HG02763 (cell line): ENCODE measurements around the gene SHROOM3.

Source experiments
- ATAC-seq: cut with Tn5 transposase; IDR thresholded peaks from one replicate; pipeline ENCODE4 v1.9.1; 2021; ENCODE audit warnings: mild to moderate bottlenecking, moderate library complexity; ENCODE audit not compliant: unreplicated experiment

Gene SHROOM3

DNA sequence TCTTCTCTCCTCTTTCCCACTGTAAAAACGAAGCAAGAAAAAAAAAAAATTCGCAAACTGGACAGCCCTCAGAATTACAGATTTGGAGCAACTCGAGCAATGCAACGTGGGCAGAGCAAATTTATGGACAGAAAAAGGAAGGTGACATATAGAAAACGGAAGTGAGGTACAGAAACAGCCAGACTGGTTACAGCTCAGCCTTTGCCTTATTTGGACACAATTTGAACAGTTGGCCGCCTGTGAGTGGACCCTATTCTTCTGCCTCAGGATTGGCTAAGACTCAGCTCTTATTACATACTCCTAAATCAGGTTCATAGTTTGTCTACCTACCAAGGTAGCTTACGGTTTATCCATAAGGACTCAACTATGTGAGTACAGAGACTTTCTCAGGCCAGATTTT is 364.1 kb downstream of the SHROOM3 start:
- no peak for ATAC-seq

GRCh38 chr4:76799718-76800117 is 364.7 kb downstream of the SHROOM3 start:
- no peak for ATAC-seq

DNA sequence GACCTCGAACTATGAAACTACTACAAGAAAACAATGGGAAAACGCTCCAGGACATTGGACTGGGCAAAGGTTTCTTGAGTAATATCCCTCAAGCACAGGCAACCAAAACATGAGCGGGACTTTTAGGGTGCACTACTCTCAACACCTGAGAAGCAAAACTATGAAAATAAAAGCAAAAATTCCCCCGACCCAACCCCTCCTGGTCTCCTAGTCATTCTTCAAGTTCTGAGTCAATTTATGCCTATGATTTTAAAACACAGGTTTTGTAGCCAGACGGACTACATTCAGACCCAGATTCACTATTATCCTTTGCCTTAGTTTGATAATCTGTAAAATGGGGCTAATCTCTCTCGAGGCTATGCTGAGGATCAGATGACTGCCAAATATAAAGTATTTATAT is 365.9 kb downstream of the SHROOM3 start:
- ATAC-seq, result no peak

DNA sequence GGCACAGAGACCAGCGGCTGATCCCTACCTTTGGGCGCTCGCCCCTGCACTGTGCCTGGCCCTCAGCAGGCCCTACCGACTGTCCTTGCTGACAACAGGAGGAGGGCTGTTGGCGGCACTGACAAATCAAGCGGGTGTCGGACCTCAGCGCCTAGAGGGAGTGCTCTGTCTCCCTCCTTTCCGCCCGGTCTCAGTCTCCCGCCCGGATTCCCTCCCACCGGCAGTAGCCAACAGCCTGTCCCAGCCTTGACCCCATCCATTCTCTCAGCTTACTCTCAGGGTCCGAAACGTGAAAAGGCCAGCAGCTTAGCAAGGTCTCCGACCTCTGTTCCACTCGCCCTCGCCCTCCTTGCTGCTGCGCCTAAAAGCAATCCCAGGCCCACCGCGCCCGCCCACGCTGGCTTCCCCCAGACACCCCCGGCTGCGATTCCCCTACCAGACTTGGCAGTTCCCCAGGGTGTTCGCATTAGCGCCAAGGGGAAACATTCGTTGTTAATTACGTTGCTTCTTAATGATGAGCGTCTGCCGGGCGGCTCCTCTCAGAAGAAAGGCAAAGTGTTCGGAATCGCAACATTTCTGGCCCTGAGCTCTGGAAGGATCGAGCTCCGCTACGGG is 366.7 kb downstream of the SHROOM3 start:
- no peak for ATAC-seq

- no peak for ATAC-seq
These were observed 367.4 kb downstream of the SHROOM3 start for GRCh38 chr4:76802236-76803021.

DNA sequence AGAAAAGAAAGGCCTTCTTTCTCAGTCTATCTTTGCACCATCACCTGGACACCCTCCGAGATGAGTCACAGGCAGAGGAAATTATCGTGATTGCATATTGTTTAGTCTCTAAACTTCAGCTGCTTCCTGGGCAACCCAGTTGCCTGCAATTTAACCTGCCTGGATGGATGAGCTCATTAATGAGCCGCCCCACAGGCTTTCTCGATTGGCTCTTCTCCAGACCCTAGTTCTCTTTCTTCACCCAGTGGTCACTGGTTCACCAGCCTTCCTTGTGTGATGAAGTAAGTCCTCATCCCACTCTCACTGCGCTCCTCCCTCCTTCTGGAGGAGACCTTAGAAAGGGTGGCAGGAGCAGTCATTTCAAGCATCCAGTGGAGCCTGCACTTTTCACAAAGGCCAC is 368.5 kb downstream of the SHROOM3 start:
- ATAC-seq, result no peak

GRCh38 chr4:76804096-76804495 is 369.1 kb downstream of the SHROOM3 start:
- ATAC-seq, result no peak

DNA sequence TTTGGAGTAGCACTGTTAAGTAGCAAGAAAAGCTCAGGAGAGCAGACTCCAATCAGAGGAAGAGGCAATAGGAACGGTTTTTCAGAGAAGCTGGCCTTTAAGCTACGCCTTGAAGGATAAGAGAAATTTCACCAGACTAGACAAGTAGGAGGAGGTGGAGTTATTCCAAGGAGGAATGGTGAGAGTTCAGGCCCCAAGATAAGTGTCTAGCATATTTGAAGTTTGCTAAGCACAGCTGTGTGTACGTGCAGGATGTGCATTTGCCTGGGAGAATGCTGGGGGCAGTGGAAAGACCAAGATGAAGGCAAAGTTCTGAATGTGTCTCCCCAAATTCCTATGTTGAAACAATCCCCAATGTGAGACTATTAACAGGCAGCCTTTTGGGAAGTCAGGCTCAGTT is 371.3 kb downstream of the SHROOM3 start:
- ATAC-seq, result no peak

DNA sequence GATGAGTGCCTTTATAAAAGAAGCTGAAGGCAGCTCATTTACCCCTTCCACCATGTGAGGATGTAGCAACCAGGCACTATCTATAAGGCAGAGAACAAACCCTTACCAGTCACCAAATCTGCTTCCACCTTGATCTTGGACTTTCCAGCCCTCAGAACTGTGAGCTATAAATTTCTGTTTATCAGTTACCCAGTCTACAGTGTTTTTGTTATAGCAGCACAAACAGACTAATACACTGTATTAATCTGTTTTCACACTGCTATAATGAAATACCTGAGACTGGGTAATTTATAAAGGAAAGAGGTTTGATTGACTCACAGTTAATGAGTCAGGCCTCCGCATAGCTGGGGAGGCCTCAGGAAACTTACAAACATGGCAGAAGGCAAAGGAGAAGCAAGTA is 371.7 kb downstream of the SHROOM3 start:
- ATAC-seq, result no peak

DNA sequence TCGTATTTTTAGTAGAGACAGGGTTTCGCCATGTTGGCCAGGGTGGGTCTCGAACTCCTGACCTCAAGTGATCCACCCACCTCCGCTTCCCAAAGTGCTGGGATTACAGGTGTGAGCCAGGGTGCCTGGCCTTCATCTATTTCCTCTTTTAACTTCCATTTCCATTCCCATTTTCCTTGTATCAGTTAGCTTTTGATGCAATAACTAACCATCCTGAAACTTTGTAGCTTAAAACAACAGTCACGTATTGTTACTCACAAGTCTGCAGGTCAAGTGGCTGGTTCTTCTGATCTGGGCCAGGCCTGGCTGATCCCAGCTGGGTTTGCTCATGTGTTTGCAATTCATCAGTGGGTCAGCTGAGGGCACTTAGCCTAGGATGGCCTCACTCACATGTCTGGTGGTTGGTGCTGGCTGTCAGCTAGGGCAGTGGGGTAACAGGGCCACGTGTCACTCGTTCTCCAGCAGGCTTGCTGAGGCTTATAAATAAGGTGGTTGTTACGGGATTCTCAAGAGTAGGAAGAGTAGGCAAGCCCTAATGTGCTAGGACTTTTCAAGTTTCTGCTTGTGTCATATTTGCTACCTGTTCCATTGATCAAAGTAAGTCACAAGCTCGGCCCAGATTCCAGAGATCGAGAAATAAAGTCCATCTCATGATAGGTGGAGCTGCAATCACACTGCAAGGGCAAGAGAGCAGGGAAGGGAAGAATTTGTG is 374.7 kb downstream of the SHROOM3 start:
- no peak for ATAC-seq

DNA sequence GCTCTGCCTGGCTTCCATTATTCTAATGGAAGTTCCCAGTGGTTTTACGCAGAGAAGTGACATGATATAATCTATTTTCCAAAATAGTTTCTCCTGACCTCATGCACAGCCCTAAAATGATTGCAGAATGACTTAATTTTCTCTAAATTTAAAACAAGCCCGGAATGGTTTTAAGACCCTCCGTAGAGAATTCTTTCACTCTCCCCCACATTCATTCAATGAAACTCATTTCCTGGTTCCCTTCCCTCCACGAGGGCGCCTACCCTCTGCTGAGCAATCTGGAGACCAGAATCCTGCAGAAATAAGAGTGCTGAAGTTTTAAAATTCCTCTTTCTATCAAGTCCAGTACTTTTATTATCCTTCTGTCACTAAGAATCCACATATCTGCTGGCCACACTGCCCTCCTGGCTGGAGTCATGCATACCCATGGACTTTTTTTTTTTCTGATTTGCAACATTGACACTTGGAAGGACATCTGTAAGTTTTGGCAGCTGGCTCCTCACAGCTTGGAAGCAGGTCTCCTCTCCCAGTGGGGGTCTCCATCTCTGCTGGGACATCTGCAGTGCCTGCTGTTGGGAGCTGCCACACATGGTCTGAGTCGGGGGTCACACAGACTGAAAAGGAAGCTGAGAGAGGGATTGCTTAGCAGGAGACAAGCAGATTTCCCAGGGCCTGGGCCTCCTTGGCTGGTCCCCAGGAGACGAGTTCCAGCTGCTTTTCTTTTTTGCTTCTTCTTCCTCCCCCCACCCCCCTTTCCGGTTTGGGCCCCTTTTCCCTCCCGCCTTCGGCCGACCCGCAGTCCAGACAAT is 376.8 kb downstream of the SHROOM3 start:
- no peak for ATAC-seq

- no peak for ATAC-seq
These were observed 378.0 kb downstream of the SHROOM3 start for GRCh38 chr4:76813070-76813469.

- no peak for ATAC-seq
These were observed 386.6 kb downstream of the SHROOM3 start for GRCh38 chr4:76821641-76822040.

GRCh38 chr4:76822303-76822702 is 387.3 kb downstream of the SHROOM3 start:
- no peak for ATAC-seq

- ATAC-seq, result no peak
These were observed 388.5 kb downstream of the SHROOM3 start for GRCh38 chr4:76823495-76823894.

- ATAC-seq, result no peak
These were observed 395.6 kb downstream of the SHROOM3 start for GRCh38 chr4:76830612-76830963.

DNA sequence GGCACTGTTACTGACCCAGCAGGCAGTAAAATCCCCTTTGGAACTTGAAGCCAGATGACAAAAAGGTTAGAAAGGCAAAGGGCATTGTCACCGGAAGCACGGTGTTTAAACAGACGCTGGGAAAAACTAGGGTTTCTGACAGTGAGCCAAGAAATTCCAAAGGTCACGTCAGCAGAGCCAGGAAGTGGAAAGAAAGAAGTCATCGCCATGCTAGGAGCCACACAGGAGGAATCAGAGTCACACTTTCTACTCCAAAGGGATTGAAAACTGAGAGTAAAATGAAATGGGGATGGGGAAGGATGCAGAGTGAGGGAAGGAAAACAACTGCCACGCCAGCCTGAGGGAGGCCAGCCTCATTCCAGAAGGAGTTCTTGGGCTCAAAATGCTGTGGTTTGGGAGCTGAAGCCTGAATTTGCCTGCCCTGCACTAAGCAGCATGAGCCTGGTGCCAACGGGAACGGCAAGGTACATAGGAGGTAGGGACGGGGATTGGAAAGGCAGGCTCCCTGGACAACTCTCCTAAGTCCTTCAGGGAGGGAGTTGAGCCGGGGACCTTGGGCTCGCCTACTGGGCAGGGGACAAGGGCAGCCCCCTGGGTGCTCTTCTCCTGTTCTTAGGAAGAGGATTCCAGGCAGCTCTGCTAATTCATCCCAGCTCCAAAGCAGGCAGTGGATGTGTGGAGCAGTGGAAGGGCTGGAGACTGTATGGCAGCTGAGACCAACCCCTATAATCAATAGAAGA is 396.1 kb downstream of the SHROOM3 start:
- no peak for ATAC-seq

- ATAC-seq, result no peak
These were observed 396.8 kb downstream of the SHROOM3 start for GRCh38 chr4:76831711-76832373.
